GM19025 (cell line): ENCODE data around the gene FNDC3B.
"Not testable (repeated sequence)": the region's sequence is repeated elsewhere in the genome, so short reads cannot be mapped to it uniquely, and the experiment has no call there.

Experiments used
- ATAC-seq: cut with Tn5 transposase; IDR thresholded peaks from one replicate; pipeline ENCODE4 v1.9.1; 2021; ENCODE audit warnings: mild to moderate bottlenecking, low read depth, moderate library complexity; ENCODE audit not compliant: unreplicated experiment

The FNDC3B gene

GRCh38 chr3:172346161-172346560 lies 306.8 kb downstream of the FNDC3B start:
- ATAC-seq = no peak

- no peak for ATAC-seq
Observed at GRCh38 chr3:172347895-172348679, 308.7 kb downstream of the FNDC3B start.

- no peak for ATAC-seq
Observed at GRCh38 chr3:172351895-172352466, 312.6 kb downstream of the FNDC3B start.

- no peak for ATAC-seq
Observed at GRCh38 chr3:172352786-172353185, 313.4 kb downstream of the FNDC3B start.

DNA sequence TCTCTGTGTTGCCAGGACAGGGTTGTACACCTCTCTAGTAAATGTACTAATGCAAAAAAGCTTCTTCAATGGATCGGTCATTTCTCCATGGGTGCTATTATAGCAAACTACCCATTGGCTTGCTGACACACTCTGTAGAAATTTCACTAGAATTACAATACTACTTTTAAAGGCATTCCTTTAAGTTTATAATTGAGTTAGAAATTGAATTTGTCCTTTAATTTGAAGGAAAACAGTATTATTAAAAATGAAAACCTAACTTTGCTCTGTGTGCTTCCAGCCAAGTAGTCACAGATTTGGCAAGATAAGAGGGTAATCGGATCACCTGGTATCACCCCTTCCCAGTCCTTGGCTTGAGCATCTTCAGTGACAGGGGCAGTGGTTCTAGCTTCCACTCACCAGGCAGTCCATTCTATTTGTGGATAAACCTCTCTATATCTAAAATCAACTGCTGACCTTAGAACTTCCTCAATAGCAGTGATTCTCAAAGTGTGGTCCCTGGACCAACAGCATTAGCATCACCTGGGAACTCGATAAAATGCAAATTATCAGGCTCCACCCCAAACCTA lies 315.6 kb downstream of the FNDC3B start:
- no peak for ATAC-seq

GRCh38 chr3:172355836-172356235 lies 316.5 kb downstream of the FNDC3B start:
- no peak for ATAC-seq

DNA sequence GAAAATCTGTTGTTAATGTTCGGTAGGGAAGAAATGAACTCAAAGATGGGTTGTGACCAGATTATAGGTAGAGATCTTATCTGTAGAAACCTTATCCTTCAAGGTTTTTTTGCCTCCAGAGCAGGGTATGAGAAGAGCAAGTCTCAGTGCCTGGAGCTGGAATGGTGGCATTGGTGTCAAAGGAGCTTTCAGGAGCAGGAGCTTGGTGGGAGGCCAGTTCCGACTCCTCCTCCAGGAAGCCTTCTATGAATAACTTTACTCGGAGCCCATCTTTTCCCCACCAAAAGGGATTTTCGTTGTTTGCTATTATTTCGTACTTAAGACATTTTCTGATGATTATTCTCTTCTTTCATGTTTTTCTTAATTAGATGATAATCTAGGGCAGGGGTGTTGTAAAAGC lies 317.0 kb downstream of the FNDC3B start:
- no peak for ATAC-seq

GRCh38 chr3:172357850-172358754 lies 318.7 kb downstream of the FNDC3B start:
- no peak for ATAC-seq

GRCh38 chr3:172359231-172359630 lies 319.9 kb downstream of the FNDC3B start:
- ATAC-seq = no peak

DNA sequence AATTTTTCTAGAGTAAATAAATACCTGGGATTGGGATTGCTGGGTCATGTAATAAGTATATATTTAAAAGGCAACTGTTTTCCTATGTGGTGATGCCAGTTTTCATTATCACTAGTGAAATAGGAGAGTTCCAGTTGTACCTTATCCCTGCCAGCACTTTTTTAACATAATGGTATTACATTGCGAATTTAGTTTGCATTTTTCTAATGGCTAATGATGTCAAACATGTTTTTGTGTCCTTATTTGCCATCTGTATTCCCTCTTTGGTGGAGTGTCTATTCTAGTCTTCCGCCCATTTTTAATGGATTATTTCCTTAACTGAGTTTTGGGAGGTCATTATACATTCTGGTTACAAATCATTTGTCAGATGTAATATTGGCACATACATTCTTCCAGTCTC lies 320.6 kb downstream of the FNDC3B start:
- ATAC-seq = no peak

- no peak for ATAC-seq
Observed at GRCh38 chr3:172362583-172362982, 323.2 kb downstream of the FNDC3B start.

DNA sequence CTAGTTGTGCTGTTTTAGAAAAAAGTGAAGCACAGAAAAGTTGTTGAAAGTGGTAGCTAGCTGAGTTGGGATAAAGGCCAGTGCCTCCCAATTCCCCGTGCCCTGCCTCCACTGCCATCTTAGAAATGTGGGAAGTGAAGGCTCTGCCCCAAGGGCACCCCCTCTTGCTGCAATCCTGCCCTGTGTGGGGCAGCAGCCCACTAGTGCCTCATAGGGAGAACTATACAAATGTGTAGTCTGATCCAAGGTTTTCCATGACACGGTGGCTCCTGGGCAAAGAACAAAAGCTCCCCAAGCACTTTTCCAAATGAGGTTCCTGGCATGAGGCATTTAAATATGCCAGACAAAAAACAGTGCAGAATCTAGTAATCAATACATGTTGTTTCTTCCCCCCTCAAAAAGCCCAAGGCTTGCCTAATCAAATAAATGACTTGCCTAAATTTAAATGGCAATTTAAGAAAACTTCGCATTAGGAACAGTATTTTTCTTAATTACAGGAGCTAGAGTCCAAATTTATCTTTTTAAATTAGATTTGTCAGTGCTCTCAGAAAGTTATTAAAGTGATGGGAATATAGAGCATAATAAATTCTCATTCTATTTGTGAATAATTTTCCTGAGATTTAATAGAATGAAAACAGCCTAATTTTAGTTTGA lies 325.1 kb downstream of the FNDC3B start:
- no peak for ATAC-seq

GRCh38 chr3:172365028-172365567 lies 325.7 kb downstream of the FNDC3B start:
- ATAC-seq = no peak

DNA sequence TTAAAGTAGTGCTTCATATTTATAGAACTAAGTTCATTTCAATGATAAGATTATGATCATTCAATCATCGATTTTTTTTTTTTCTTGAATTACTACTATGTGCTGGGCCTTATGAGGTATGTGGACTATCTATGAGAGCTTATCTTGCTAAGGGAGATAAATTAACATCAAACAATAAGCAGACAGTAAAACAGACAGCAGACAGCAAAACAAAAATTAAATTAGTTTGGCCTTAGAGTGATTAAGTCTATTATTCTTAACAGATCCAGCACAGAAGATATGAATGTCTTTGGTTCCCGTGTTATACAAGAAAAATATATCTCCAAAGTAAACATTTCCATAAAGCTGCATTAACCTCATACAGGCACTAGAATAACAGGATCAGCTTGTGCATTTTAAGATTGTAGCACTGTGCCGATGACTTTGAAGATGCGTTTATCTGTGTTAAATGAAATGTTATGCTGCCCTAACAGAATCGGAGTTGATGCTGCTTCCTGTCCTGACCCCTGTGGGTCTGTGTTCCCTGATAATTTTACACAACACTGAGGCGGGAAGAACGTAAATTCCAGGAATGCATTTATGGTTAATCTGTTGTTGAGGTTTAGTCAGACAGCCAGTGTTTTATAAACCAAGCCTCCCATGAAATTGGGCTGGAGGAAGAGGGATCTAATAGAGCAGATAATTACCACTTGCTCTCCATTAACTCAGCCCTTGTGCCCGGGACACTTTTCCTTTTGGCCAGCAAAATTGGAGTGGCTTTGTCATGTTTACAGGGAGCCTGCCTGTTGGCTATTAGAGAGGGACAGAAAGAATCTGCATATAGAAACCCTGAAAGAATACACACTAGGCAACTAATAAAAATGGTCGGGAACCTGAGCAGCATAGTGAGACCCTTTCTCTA lies 328.1 kb downstream of the FNDC3B start:
- ATAC-seq = no peak

DNA sequence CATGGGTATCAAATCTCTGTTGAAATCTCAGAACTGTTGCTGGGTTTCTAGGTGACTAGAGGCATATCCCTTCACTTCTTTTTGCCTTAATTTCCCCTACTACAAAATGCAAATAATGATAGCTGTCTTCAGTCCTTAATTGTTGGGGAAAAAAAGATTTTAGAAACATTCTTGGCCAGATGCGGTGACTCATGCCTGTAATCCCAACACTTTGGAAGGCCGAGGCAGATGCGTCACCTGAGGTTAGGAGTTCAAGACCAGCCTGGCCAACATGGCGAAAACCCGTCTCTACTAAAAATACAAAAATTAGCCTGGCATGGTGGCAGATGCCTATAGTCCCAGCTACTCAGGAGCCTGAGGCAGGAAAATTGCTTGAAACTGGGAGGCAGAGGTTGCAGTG lies 329.2 kb downstream of the FNDC3B start:
- not testable (repeated sequence) for ATAC-seq

DNA sequence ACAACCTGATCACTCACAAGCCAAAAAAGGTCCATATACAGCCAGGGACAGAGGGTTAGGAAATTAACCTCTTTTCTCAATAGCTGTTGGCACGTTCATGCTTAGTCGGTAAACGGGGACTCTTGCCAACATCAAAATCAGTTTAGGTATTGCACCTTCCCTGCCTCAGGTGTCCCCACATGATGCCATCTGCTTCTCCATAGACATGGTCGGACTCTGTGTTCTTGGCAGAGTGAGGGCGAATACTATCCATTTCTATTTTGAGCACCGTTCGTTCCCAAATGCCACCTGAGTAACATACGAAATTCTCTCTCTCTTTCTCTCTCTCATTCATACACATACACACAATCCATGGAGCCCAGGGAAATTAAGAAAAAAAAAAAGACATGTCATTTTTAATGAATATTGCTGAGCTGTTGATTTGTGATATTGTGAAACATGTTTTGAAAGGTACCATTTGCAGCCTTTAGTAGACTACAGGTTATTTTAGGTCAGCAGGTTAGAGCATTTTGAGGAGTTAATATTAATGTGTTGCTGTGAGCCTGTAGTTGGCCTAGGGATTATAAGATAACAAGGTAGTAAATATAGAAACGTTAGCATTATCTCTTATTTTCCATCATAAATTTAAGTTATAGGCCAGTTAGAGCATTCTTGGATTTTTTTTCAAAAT lies 330.3 kb downstream of the FNDC3B start:
- no peak for ATAC-seq

GRCh38 chr3:172370419-172370818 lies 331.0 kb downstream of the FNDC3B start:
- no peak for ATAC-seq

DNA sequence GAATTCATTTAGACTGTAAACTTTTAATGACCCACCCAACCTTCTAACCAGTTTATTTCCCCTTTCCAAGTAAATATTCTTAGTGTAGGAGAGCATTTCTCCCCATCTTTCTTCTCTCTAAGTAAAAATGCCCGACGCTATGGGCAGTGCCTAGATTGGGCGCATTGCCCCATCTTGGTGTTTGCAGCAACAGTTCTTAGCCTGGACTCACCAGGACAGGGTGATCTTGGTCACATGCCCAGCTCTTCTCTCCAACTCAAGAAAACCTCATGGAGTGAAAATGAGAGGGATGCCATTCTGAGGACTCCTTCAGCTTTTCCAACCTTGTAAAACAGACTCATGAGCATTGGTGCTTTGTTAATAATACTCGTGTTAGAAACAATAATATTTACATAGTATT lies 332.2 kb downstream of the FNDC3B start:
- no peak for ATAC-seq

- ATAC-seq = no peak
Observed at GRCh38 chr3:172372895-172373294, 333.5 kb downstream of the FNDC3B start.
